Hepatocyte (in vitro differentiated cells): ENCODE data around the gene ALX4.

Experiments
- EZH2 ChIP-seq: fragments of 200-600 bp; sonication (generic); IDR thresholded peaks from 2 replicates; pipeline ENCODE4 v1.6.1; 2016; ENCODE audit warnings: antibody characterized with exemption, mild to moderate bottlenecking, borderline replicate concordance
- EZH2phosphoT487 ChIP-seq: fragments of 200-600 bp; sonication (generic); IDR thresholded peaks from one replicate; pipeline ENCODE4 v1.6.1; 2018; ENCODE audit warnings: antibody characterized with exemption, mild to moderate bottlenecking, low read depth, moderate library complexity; ENCODE audit not compliant: unreplicated experiment, severe bottlenecking
- TF ChIP-seq, protein P1 (sequence below): fragments of 200-600 bp; sonication (generic); IDR thresholded peaks from 2 replicates; pipeline ENCODE4 v1.5.1; 2016; ENCODE audit warnings: antibody characterized with exemption, mild to moderate bottlenecking; ENCODE audit not compliant: poor library complexity

DNA sequence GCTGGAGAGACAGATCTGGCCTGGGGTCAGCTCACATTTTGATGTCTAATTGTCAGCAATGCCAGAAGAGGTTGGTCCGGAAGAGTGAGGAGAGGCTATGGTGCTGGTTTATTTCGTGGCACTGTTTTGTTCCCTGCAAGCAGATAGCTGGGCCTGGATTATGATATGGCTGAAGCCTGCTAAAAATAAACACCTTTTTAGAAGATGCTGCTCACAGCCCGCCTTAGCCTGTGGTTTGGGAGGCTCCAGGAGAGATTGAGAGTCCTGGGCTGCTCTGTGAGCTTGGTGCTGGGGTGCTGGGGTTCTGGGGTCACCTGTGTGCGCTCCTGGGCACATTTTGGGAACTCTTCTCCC is 29.6 kb upstream of the ALX4 start:
- TF ChIP-seq, protein P1, sequence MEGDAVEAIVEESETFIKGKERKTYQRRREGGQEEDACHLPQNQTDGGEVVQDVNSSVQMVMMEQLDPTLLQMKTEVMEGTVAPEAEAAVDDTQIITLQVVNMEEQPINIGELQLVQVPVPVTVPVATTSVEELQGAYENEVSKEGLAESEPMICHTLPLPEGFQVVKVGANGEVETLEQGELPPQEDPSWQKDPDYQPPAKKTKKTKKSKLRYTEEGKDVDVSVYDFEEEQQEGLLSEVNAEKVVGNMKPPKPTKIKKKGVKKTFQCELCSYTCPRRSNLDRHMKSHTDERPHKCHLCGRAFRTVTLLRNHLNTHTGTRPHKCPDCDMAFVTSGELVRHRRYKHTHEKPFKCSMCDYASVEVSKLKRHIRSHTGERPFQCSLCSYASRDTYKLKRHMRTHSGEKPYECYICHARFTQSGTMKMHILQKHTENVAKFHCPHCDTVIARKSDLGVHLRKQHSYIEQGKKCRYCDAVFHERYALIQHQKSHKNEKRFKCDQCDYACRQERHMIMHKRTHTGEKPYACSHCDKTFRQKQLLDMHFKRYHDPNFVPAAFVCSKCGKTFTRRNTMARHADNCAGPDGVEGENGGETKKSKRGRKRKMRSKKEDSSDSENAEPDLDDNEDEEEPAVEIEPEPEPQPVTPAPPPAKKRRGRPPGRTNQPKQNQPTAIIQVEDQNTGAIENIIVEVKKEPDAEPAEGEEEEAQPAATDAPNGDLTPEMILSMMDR, result no peak
- TF ChIP-seq EZH2phosphoT487 (no peak), EZH2 (no peak)
